GM23338 (cell line): ENCODE results near the gene KCNN3. TPM values are rescaled to one million over a fixed set of nuclear protein-coding genes. Genes with fewer than 3 reads are reported as not detected.
A peak's percentile ranks its signal among the peaks of the same experiment; 100 is the strongest.

ENCODE experiments used
- ATAC-seq: fragments of 200-7000 bp; cut with Tn5 transposase; 3 replicates; pipeline ENCODE4 v1.9.1; 2020
- DNase-seq: peaks from one replicate; pipeline ENCODE4 v3.0.0-alpha.2; 2015; ENCODE audit warnings: low spot score
- H2AFZ ChIP-seq: fragments of 200-600 bp; sonication (generic); 2 replicates; pipeline ENCODE4 v1.8.0; 2016; ENCODE audit warnings: antibody characterized with exemption, mild to moderate bottlenecking, moderate library complexity
- H3F3A ChIP-seq: fragments of 200-600 bp; sonication (generic); replicated peaks from 2 replicates; pipeline ENCODE4 v1.8.0; 2017; ENCODE audit warnings: antibody characterized with exemption, mixed run types, low read depth
- H3K27ac ChIP-seq: fragments of 200-600 bp; sonication (generic); 2 replicates; pipeline ENCODE4 v1.6.1; 2016; ENCODE audit warnings: low read depth
- H3K27me3 ChIP-seq: fragments of 200-600 bp; sonication (generic); 2 replicates; pipeline ENCODE4 v1.8.0; 2016; ENCODE audit warnings: mild to moderate bottlenecking, mixed run types, moderate library complexity; ENCODE audit not compliant: insufficient read depth
- H3K36me3 ChIP-seq: fragments of 200-600 bp; sonication (generic); 2 replicates; pipeline ENCODE4 v1.8.0; 2016; ENCODE audit warnings: mild to moderate bottlenecking; ENCODE audit not compliant: insufficient read depth
- H3K4me1 ChIP-seq: fragments of 200-600 bp; sonication (generic); 2 replicates; pipeline ENCODE4 v1.8.0; 2016; ENCODE audit warnings: mild to moderate bottlenecking, moderate library complexity; ENCODE audit not compliant: insufficient read depth
- H3K4me2 ChIP-seq: fragments of 200-600 bp; sonication (generic); 2 replicates; pipeline ENCODE4 v1.7.1; 2017; ENCODE audit warnings: mixed run types
- H3K4me3 ChIP-seq: fragments of 200-600 bp; sonication (generic); 2 replicates; pipeline ENCODE4 v1.6.1; 2016; ENCODE audit warnings: mixed run types
- H3K79me2 ChIP-seq: fragments of 200-600 bp; sonication (generic); replicated peaks from 2 replicates; pipeline ENCODE4 v1.8.0; 2017; ENCODE audit warnings: mild to moderate bottlenecking; ENCODE audit not compliant: insufficient read depth
- H3K9me2 ChIP-seq: fragments of 200-600 bp; sonication (generic); 2 replicates; pipeline ENCODE4 v1.8.0; 2017; ENCODE audit not compliant: insufficient read depth
- H4K20me1 ChIP-seq: fragments of 200-600 bp; sonication (generic); replicated peaks from 2 replicates; pipeline ENCODE4 v1.8.0; 2017; ENCODE audit warnings: mild to moderate bottlenecking; ENCODE audit not compliant: insufficient read depth
- H3K27ac Mint-ChIP-seq: 2 replicates; pipeline ENCODE4 v1.8.0; 2020; ENCODE audit warnings: inconsistent platforms, mild to moderate bottlenecking, moderate library complexity, mixed read lengths
- H3K27me3 Mint-ChIP-seq: 3 replicates; pipeline ENCODE4 v1.8.0; 2022; ENCODE audit warnings: low read depth, mild to moderate bottlenecking, moderate library complexity, mixed read lengths, inconsistent platforms; ENCODE audit not compliant: insufficient read depth, poor library complexity
- H3K36me3 Mint-ChIP-seq: 3 replicates; pipeline ENCODE4 v1.8.0; 2021; ENCODE audit warnings: low read depth, mild to moderate bottlenecking, inconsistent platforms, moderate library complexity, mixed read lengths
- H3K4me1 Mint-ChIP-seq: 3 replicates; pipeline ENCODE4 v1.8.0; 2020; ENCODE audit warnings: mild to moderate bottlenecking, inconsistent platforms, mixed read lengths
- H3K4me3 Mint-ChIP-seq: 3 replicates; pipeline ENCODE4 v1.8.0; 2021; ENCODE audit warnings: moderate library complexity, mild to moderate bottlenecking, inconsistent platforms, mixed read lengths
- H3K9me3 Mint-ChIP-seq: 3 replicates; pipeline ENCODE4 v1.8.0; 2020; ENCODE audit warnings: moderate library complexity, mild to moderate bottlenecking, inconsistent platforms, mixed read lengths
- CREB1 ChIP-seq: fragments of 250-450 bp; sonication (Bioruptor Pico); IDR thresholded peaks from 2 replicates; pipeline ENCODE4 v1.5.0; 2020; ENCODE audit warnings: low read depth, mild to moderate bottlenecking, moderate library complexity
- CTCF ChIP-seq, 2 experiments: fragments of 200-600 bp in 1 of 2; sonication (generic) in 1 of 2; conservative IDR thresholded peaks; 2 replicates each; pipeline versions ENCODE4 v1.5.1 to v1.6.1; 2016 to 2017; ENCODE audit warnings: antibody characterized with exemption in 2 of 2, low read depth in 2 of 2, mild to moderate bottlenecking in 2 of 2, moderate library complexity in 1 of 2
- ETS1 ChIP-seq: IDR thresholded peaks from 2 replicates; pipeline ENCODE4 v1.6.1; 2016; ENCODE audit warnings: antibody characterized with exemption
- JUNB ChIP-seq: IDR thresholded peaks from one replicate; pipeline ENCODE4 v1.6.1; 2016; ENCODE audit warnings: antibody characterized with exemption; ENCODE audit not compliant: unreplicated experiment
- ZNF462 ChIP-seq: fragments of 250-450 bp; sonication (Bioruptor Pico); IDR thresholded peaks from 2 replicates; pipeline ENCODE4 v1.5.0; 2020; ENCODE audit warnings: mild to moderate bottlenecking, moderate library complexity
- polyA plus RNA-seq: library from polyadenylated mRNA; unstranded; fragments of >200 nt; fragmentation: Nextera tagmentation; extraction: Ambion mirVana; gene quantifications from 2 replicates; pipeline ENCODE4 v1.2.1, GENCODE V29; 2016
- total RNA-seq: library from RNA; depleted of rRNA; stranded (reverse); fragments of >200 nt; shearing (Covaris generic); gene quantifications from 2 replicates; pipeline ENCODE4 v1.2.3, GENCODE V29; 2014

The KCNN3 gene
- total and polyA plus RNA-seq, 2 experiments from 2014 or later: 1.9 to 3.0 TPM

- H3K4me3 Mint-ChIP-seq: no peak overlapping the region
- peak; percentile 95 for ATAC-seq
- peaks cover 8% of the 10 kb centered on the region; the same call in 2 of the 3 replicates for H3K36me3 Mint-ChIP-seq
- Histone ChIP-seq H3K4me1 (peaks cover 21% of the 10 kb centered on the region), H3K27me3 (no peaks in the 10 kb centered on the region), H3F3A (no peaks in the 10 kb centered on the region), H3K4me3 (no peak overlapping the region), H4K20me1 (no peaks in the 10 kb centered on the region), H3K4me2 (no peak overlapping the region), H3K36me3 (no peaks in the 10 kb centered on the region), H3K27ac (no peak overlapping the region), H3K79me2 (no peaks in the 10 kb centered on the region), H3K9me2 (peaks cover 3% of the 10 kb centered on the region; the same call in 1 of the 2 replicates), H2AFZ (peak overlapping the region; percentile 73; the same call in 1 of the 2 replicates)
- H3K4me1 Mint-ChIP-seq: peaks cover 36% of the 10 kb centered on the region
- TF ChIP-seq CTCF (conservative IDR thresholded peaks at IDR 0.05; ENCODE audit: low read depth in 2 of 2): peak; percentile 71 to 89
- TF ChIP-seq JUNB: no peak
- no peak for TF ChIP-seq ETS1
- TF ChIP-seq CREB1: peak; percentile 52
- 0 out of 2 replicates have a peak, but pooled peaks have one; percentile 14 for TF ChIP-seq ZNF462 (CRISPR knock-in tag)
- H3K9me3 Mint-ChIP-seq: peaks cover 11% of the 10 kb centered on the region; the same call in 2 of the 3 replicates
- H3K27ac Mint-ChIP-seq: peak overlapping the region; percentile 65; the same call in 1 of the 2 replicates
- H3K27me3 Mint-ChIP-seq: peaks cover 4% of the 10 kb centered on the region
- DNase-seq: peak; percentile 90
Measured at GRCh38 chr1:154741741-154742495, 128.2 kb downstream of the KCNN3 start.
